AG09319 (cell line): ENCODE data around the gene EFNB2.

Experiments used
- DNase-seq: peaks from one replicate; pipeline ENCODE4 v3.0.0-alpha.2; 2010; ENCODE audit warnings: low read depth; ENCODE audit errors: extremely low read depth
- CTCF ChIP-seq: IDR thresholded peaks from 2 replicates; pipeline ENCODE4 v1.5.1; 2011; ENCODE audit warnings: low read depth, mild to moderate bottlenecking, inconsistent platforms, low read length, moderate library complexity

EFNB2 gene

GRCh38 chr13:106535552-106536243 lies at the start of gene EFNB2:
TSS of gene EFNB2 (minus strand) at chr13:106535662. CDS start at chr13:106534964, 698 bp downstream.
- DNase-seq, result peak; percentile 50
- TF ChIP-seq CTCF, result no peak

- no peak for TF ChIP-seq CTCF
- no peak for DNase-seq
These were observed 45.8 kb upstream of the EFNB2 start for GRCh38 chr13:106581225-106581624.

- TF ChIP-seq CTCF, result no peak
- DNase-seq, result no peak
These were observed 40.4 kb upstream of the EFNB2 start for GRCh38 chr13:106575896-106576295.

- DNase-seq, result no peak
- no peak for TF ChIP-seq CTCF
These were observed 38.4 kb upstream of the EFNB2 start for GRCh38 chr13:106573868-106574267.

GRCh38 chr13:106573284-106573846 lies 37.9 kb upstream of the EFNB2 start:
- TF ChIP-seq CTCF, result no peak
- DNase-seq, result no peak

GRCh38 chr13:106570299-106570852 lies 34.9 kb upstream of the EFNB2 start:
- TF ChIP-seq CTCF, result no peak
- no peak for DNase-seq

GRCh38 chr13:106569233-106570095 lies 34.0 kb upstream of the EFNB2 start:
- TF ChIP-seq CTCF, result no peak
- DNase-seq, result no peak
